Measurements from ENCODE around the gene SETX. TPM values are rescaled to one million over a fixed set of nuclear protein-coding genes. Genes with fewer than 3 reads are reported as not detected.

SETX gene
- total and polyA plus RNA-seq, 3 experiments from 2014 or later: 32.4 to 39.3 (median 37.3) TPM

DNA sequence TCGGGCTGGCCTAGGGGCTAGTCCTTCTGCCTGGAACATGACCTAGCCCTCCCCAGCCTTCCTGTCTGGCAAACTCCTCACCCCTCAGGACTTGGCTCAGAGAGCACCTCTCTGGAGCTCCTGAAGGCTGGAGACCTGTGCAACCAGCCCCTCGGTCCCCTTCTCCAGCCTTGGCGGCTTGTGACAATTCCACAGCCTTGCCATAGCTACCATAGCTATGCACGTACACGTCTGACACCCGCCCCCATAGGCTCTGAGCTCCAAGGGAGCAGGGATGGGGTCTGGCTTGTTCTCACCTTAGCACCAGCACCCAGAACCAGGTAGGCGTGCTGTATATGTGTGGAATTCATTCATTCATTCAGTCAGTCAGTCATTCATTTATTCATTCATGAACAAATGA is 143.2 kb downstream of the SETX start:
- no peaks in the 10 kb centered on the region for H3K9me3 Mint-ChIP-seq

More for the DNA sequence above, 143.2 kb downstream of the SETX start:
- Mint-ChIP-seq H3K36me3 (no peaks in the 10 kb centered on the region), H3K4me3 (no peak overlapping the region), H3K27ac (peak overlapping the region in 1 of 8 donors; percentile 12), H3K27me3 (peaks cover 0 to 8% of the 10 kb centered on the region in 2 donors), H3K4me1 (peaks cover 0 to 3% (median 0%) of the 10 kb centered on the region in 3 donors)
- no peaks in the 10 kb centered on the region for H3K36me3 ChIP-seq (ENCODE audit: insufficient read depth, low read length)
- H3K9me3 ChIP-seq (ENCODE audit: low read length): no peaks in the 10 kb centered on the region
- no peaks in the 10 kb centered on the region for H3K27me3 ChIP-seq (ENCODE audit: insufficient read depth, low read length, poor library complexity, severe bottlenecking)
- no peaks in the 10 kb centered on the region for H3K4me1 ChIP-seq (ENCODE audit: insufficient read depth, low read length)
- no peak for DNase-seq
- ChIA-PET CTCF (no interaction called here), POLR2A (no interaction called here)
- H3K4me3 ChIP-seq (ENCODE audit: low read length): no peak overlapping the region
- H3K27ac ChIP-seq (ENCODE audit: low read depth, low read length): no peak overlapping the region

Other genes with a start within 250 kb of the SETX start
- gene NTNG2, start 192.9 kb downstream of the SETX start, total RNA-seq: 1 to 10 TPM; 1.3 to 2.0 TPM
- 3.6 TPM for gene NTNG2, start 192.9 kb downstream of the SETX start, polyA plus RNA-seq
- 10 to 100 TPM; 23.9 to 25.1 TPM for gene TTF1, start 51.9 kb upstream of the SETX start, total RNA-seq
- gene TTF1, start 51.9 kb upstream of the SETX start, polyA plus RNA-seq: 7.3 TPM
- not detected for gene CFAP77, start 55.2 kb upstream of the SETX start, total RNA-seq
- not detected for gene CFAP77, start 55.2 kb upstream of the SETX start, polyA plus RNA-seq
- not detected for gene BARHL1, start 227.6 kb upstream of the SETX start, total RNA-seq
- gene BARHL1, start 227.6 kb upstream of the SETX start, polyA plus RNA-seq: not detected

All from CD8-positive, alpha-beta memory T cell (primary cell).